Keratinocyte (primary cell): ENCODE results near the gene KCNG1. TPM values are rescaled to one million over a fixed set of nuclear protein-coding genes. Genes with fewer than 3 reads are reported as not detected.

Experiments used
- DNase-seq: peaks from one replicate; pipeline ENCODE4 v3.0.0-alpha.2; 2011; ENCODE audit warnings: low read depth, missing footprints, low spot score
- FAIRE-seq: peaks from 2 replicates; lab custom pipeline; 2011; peaks lifted over from hg19 to GRCh38; lab: Jason Lieb, UNC
- H2AFZ ChIP-seq: 2 replicates; pipeline ENCODE4 v1.6.0; 2012; ENCODE audit warnings: low read length, control low read depth, inconsistent platforms; ENCODE audit not compliant: control insufficient read depth
- H3K27ac ChIP-seq: 2 replicates; pipeline ENCODE4 v1.5.1; 2011; ENCODE audit warnings: low read length; ENCODE audit not compliant: control insufficient read depth, insufficient read depth
- H3K27me3 ChIP-seq: 3 replicates; pipeline ENCODE4 v1.6.0; 2011; ENCODE audit warnings: low read length; ENCODE audit not compliant: control insufficient read depth, insufficient read depth; ENCODE audit errors: extremely low read depth
- H3K36me3 ChIP-seq, 2 experiments: 2 replicates in 1 of 2; 3 replicates in 1 of 2; pipeline ENCODE4 v1.5.1; 2011; ENCODE audit warnings: low read length in 2 of 2, mild to moderate bottlenecking in 1 of 2; ENCODE audit not compliant: control insufficient read depth in 2 of 2, insufficient read depth in 2 of 2; ENCODE audit errors: extremely low read depth in 1 of 2
- H3K4me1 ChIP-seq: 3 replicates; pipeline ENCODE4 v1.5.1; 2011; ENCODE audit warnings: low read length; ENCODE audit not compliant: control insufficient read depth, insufficient read depth; ENCODE audit errors: extremely low read depth
- H3K4me2 ChIP-seq: 3 replicates; pipeline ENCODE4 v1.6.0; 2011; ENCODE audit warnings: low read depth, low read length; ENCODE audit not compliant: control insufficient read depth, insufficient read depth; ENCODE audit errors: extremely low read depth
- H3K4me3 ChIP-seq, 3 experiments: fragments of 200-600 bp in 1 of 3; sonication (generic) in 1 of 3; 2 replicates in 2 of 3; 3 replicates in 1 of 3; pipeline ENCODE4 v1.5.1; 2011 to 2016; ENCODE audit warnings: low read length in 3 of 3, mild to moderate bottlenecking in 3 of 3, control low read depth in 2 of 3, inconsistent platforms in 1 of 3, low read depth in 1 of 3, mixed read lengths in 1 of 3, mixed run types in 1 of 3, moderate library complexity in 1 of 3; ENCODE audit not compliant: control insufficient read depth in 2 of 3, insufficient read depth in 2 of 3; ENCODE audit errors: extremely low read depth in 1 of 3
- H3K79me2 ChIP-seq: 2 replicates; pipeline ENCODE4 v1.6.0; 2012; ENCODE audit warnings: low read length; ENCODE audit not compliant: control insufficient read depth, insufficient read depth
- H3K9ac ChIP-seq: 3 replicates; pipeline ENCODE4 v1.6.0; 2011; ENCODE audit warnings: low read length; ENCODE audit not compliant: control insufficient read depth, insufficient read depth; ENCODE audit errors: extremely low read depth
- H3K9me1 ChIP-seq: 3 replicates; pipeline ENCODE4 v1.6.0; 2011; ENCODE audit warnings: low read length; ENCODE audit not compliant: control insufficient read depth, insufficient read depth; ENCODE audit errors: extremely low read depth
- H3K9me3 ChIP-seq: 2 replicates; pipeline ENCODE4 v1.5.1; 2012; ENCODE audit warnings: low read depth, low read length; ENCODE audit not compliant: control insufficient read depth
- H4K20me1 ChIP-seq: 3 replicates; pipeline ENCODE4 v1.6.0; 2011; ENCODE audit warnings: low read length; ENCODE audit not compliant: control insufficient read depth, insufficient read depth; ENCODE audit errors: extremely low read depth
- EZH2 ChIP-seq: IDR thresholded peaks from one replicate; pipeline ENCODE4 v1.6.1; 2012; ENCODE audit warnings: inconsistent platforms, mild to moderate bottlenecking, low read length, moderate library complexity
- dilution Hi-C: fragments of 300-500 bp; cut with MboI; formaldehyde crosslinking; loops from one replicate; pipeline ENCODE4 v1.7.0; 2020; ENCODE audit warnings: low sequenced_read_pairs; ENCODE audit not compliant: extremely low pct_ligation_motif_present
- polyA plus RNA-seq, 5 experiments: library from polyadenylated mRNA; depleted of rRNA in 3 of 5; stranded (reverse) in 3 of 5; stranded (forward) in 1 of 5; unstranded in 1 of 5; fragments of >200 nt; gene quantifications; 1 replicate in 1 of 5; 2 replicates in 3 of 5; 3 replicates in 1 of 5; pipeline versions ENCODE4 v1.2.1 to v1.2.3, GENCODE V29; 2011 to 2012; ENCODE audit warnings: missing spikeins in 2 of 5, low read depth in 1 of 5, low replicate concordance in 1 of 5
- TF ChIP-seq, protein P1 (sequence below), 3 experiments: IDR thresholded peaks in 1 of 3; conservative IDR thresholded peaks in 1 of 3; optimal IDR thresholded peaks in 1 of 3; 2 replicates in 2 of 3; 3 replicates in 1 of 3; pipeline versions ENCODE3 to v1.5.1; 2011; ENCODE audit warnings: low read length in 3 of 3, mild to moderate bottlenecking in 3 of 3, moderate library complexity in 2 of 3, control low read depth in 1 of 3, inconsistent platforms in 1 of 3; ENCODE audit not compliant: insufficient read depth in 2 of 3; ENCODE audit errors: extremely low read depth in 1 of 3

The KCNG1 gene
- polyA plus RNA-seq, 1 donor (not counting 4 experiments of a cell fraction or from before 2014, with no cell fraction given), result 2.5 TPM

DNA sequence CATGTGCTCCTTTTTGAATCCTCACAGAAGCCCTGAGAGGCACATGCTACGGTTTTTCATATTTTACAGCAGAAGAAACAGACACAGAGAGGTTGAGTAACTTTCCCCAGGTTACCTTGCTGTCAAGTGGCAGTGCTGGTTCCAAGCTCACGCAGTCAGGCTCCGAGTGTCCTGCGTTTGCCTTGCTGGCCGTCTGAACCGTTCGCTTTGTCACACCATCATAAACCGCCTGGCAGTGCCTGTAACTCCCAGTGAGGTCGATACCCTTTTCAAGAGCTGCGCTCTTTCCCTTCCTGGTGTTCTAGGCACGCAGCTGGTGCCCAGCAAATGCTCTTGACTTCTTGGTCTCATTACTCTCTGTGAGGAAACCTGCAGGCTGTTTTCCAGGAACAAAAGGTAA is 31.3 kb upstream of the KCNG1 start:
- no peak for DNase-seq
- H3K79me2 ChIP-seq, result no peaks in the 10 kb centered on the region
- no peaks in the 10 kb centered on the region for H3K36me3 ChIP-seq
- no peak overlapping the region for H3K9ac ChIP-seq
- no peak overlapping the region for H2AFZ ChIP-seq
- TF ChIP-seq, protein P1, sequence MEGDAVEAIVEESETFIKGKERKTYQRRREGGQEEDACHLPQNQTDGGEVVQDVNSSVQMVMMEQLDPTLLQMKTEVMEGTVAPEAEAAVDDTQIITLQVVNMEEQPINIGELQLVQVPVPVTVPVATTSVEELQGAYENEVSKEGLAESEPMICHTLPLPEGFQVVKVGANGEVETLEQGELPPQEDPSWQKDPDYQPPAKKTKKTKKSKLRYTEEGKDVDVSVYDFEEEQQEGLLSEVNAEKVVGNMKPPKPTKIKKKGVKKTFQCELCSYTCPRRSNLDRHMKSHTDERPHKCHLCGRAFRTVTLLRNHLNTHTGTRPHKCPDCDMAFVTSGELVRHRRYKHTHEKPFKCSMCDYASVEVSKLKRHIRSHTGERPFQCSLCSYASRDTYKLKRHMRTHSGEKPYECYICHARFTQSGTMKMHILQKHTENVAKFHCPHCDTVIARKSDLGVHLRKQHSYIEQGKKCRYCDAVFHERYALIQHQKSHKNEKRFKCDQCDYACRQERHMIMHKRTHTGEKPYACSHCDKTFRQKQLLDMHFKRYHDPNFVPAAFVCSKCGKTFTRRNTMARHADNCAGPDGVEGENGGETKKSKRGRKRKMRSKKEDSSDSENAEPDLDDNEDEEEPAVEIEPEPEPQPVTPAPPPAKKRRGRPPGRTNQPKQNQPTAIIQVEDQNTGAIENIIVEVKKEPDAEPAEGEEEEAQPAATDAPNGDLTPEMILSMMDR (optimal IDR thresholded peaks at IDR 0.05 in 1 of 3, IDR thresholded peaks at IDR 0.05 in 1 of 3, conservative IDR thresholded peaks at IDR 0.05 in 1 of 3; ENCODE audit: extremely low read depth in 1 of 3, insufficient read depth in 2 of 3, low read length in 3 of 3), result no peak
- no peak for TF ChIP-seq EZH2
- no peaks in the 10 kb centered on the region for H4K20me1 ChIP-seq
- dilution Hi-C loops, result no loop called here
- H3K27ac ChIP-seq, result no peak overlapping the region
- no peaks in the 10 kb centered on the region for H3K9me1 ChIP-seq
- H3K4me2 ChIP-seq, result no peak overlapping the region
- no peaks in the 10 kb centered on the region for H3K9me3 ChIP-seq
- H3K27me3 ChIP-seq, result peaks cover 17% of the 10 kb centered on the region
- H3K4me3 ChIP-seq, result no peak overlapping the region
- no peaks in the 10 kb centered on the region for H3K4me1 ChIP-seq
- FAIRE-seq, result no peak

DNA sequence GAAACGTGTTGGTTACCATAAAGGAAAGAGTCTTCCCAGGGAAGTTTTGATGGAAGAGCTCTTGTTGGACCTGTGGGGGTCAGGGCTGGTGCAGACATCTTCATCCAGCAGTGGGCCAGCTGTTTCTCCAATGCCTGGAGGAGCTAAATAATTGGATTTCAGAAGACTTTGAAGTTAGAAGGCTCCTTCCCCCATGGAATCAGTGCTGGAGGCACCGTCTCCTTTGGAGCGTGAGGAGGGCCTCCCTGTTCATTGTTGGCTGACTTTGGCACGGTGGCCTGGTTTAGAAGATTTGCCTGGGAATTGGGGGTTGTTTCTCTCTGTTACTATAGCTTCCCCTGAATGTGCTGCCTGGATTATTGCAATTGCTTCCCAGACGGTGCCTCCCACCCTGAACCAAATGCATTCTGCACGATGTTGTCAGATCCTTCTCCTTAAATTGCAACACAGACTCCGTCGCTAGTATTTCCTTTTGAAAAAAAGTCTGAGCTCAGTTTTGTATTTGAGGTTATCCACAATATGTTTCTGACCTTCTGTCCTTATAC is 27.7 kb upstream of the KCNG1 start:
- Histone ChIP-seq H4K20me1 (no peaks in the 10 kb centered on the region), H3K4me2 (no peak overlapping the region), H3K4me1 (no peaks in the 10 kb centered on the region), H3K9me3 (no peaks in the 10 kb centered on the region), H3K27me3 (peaks cover 4% of the 10 kb centered on the region), H3K36me3 (no peaks in the 10 kb centered on the region), H3K9me1 (no peaks in the 10 kb centered on the region), H3K27ac (no peak overlapping the region), H3K79me2 (no peaks in the 10 kb centered on the region), H2AFZ (no peak overlapping the region), H3K4me3 (no peak overlapping the region), H3K9ac (no peak overlapping the region)
- TF ChIP-seq, protein P1 (optimal IDR thresholded peaks at IDR 0.05 in 1 of 3, IDR thresholded peaks at IDR 0.05 in 1 of 3, conservative IDR thresholded peaks at IDR 0.05 in 1 of 3; ENCODE audit: extremely low read depth in 1 of 3, insufficient read depth in 2 of 3, low read length in 3 of 3), result no peak
- no peak for TF ChIP-seq EZH2
- FAIRE-seq (no peak), DNase-seq (no peak)
- dilution Hi-C loops, result no loop called here
